Astrocyte (in vitro differentiated cells and primary cell): ENCODE data around the gene KAT7.

Experiments
- CTCF ChIP-seq: IDR thresholded peaks from 2 replicates; pipeline ENCODE4 v1.5.1; 2011; ENCODE audit warnings: low read depth, mild to moderate bottlenecking, inconsistent platforms, low read length, moderate library complexity; ENCODE audit not compliant: insufficient read depth
- EZH2 ChIP-seq: IDR thresholded peaks from 2 replicates; pipeline ENCODE4 v1.6.1; 2012; ENCODE audit warnings: mild to moderate bottlenecking, low read length, inconsistent platforms; ENCODE audit not compliant: insufficient read depth

GRCh38 chr17:49869038-49869374, 80.5 kb downstream of the KAT7 start:
- TF ChIP-seq CTCF (no peak), EZH2 (no peak)
